ENCODE results near the gene TUBGCP6.
"Not testable (repeated sequence)": the region's sequence is repeated elsewhere in the genome, so short reads cannot be mapped to it uniquely, and the experiment has no call there.

Gene TUBGCP6

GRCh38 chr22:50207383-50208140 is 37.3 kb downstream of the TUBGCP6 start:
- no peak for DNase-seq

GRCh38 chr22:50206599-50206998 is 38.2 kb downstream of the TUBGCP6 start:
- no peak for DNase-seq

GRCh38 chr22:50205781-50206569 is 38.8 kb downstream of the TUBGCP6 start:
- no peak for DNase-seq

DNA sequence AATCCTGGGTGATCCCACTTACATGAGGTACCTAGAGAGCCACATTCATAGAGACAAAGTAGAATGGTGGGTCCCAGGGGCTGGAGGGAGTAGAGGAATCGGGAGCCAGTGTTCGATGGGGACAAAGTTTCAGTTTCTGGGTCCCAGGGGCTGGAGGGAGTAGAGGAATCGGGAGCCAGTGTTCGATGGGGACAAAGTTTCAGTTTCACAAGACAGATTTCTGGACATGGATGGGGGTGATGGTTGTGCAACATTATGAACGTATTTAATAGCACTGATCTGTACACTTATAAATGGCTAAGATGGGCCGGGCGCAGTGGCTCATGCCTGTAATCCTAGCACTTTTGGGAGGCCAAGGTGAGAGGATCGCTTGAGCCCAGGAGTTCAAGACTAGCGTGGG is 39.8 kb downstream of the TUBGCP6 start:
- not testable (repeated sequence) for DNase-seq

DNA sequence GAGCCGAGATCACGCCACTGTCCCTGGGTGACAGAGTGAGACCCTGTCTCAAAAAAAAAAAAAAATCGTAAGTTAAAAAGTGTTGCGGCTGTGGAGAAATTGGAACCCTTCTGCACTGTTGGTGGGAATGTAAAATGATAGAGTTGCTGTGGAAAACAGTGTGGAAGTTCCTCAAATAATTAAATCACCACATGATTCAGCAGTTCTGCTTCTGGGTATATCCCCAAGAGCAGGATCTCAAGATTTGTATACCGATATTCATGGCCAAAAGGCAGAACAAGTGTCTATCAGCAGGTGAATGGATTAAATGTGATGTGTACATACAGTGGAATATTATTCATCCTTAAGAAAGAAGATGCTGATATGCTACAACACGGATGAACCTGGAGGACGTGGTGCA is 40.3 kb downstream of the TUBGCP6 start:
- DNase-seq: no peak

GRCh38 chr22:50203288-50203687 is 41.5 kb downstream of the TUBGCP6 start:
- DNase-seq: no peak

GRCh38 chr22:50202130-50202666 is 42.6 kb downstream of the TUBGCP6 start:
- DNase-seq: no peak

GRCh38 chr22:50201191-50202129 is 43.4 kb downstream of the TUBGCP6 start:
- DNase-seq: no peak

GRCh38 chr22:50200461-50201190 is 44.2 kb downstream of the TUBGCP6 start, which contains the start of gene SELENOO:
Gene SELENOO (plus strand): TSS chr22:50201011. CDS start chr22:50201037, 26 bp downstream.
- peak; percentile 39 for DNase-seq

DNA sequence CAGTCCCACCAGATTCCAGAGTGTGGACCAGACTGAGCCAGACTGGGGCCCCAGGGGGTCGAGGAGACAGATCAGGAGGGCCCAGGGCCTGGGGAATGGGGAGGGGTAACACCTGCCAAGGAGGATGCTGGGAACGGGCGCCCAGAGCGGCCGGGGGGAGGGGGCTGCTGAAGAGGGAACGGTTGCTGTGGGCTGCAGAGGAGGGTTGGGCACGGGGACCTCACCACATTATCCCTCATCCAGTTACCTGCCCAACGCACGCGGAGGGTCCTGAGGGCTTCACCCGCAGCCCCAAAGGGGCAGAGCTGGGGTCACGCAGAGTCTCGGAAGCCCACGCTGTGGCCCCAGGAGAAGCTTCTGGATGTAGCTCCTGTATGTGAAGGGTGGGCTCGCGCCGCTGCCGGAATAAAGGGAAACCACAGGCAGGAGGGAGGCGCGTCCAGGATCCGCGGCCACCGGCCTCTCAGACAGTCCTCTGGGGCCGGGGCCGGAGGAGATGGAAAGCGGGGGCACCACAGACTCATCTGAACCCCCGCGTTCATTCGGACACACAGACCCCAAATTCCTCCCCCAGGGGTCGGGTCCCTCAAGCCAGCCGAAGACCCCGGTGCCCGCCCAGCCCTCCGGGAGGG is 44.9 kb downstream of the TUBGCP6 start:
- no peak for DNase-seq

DNA sequence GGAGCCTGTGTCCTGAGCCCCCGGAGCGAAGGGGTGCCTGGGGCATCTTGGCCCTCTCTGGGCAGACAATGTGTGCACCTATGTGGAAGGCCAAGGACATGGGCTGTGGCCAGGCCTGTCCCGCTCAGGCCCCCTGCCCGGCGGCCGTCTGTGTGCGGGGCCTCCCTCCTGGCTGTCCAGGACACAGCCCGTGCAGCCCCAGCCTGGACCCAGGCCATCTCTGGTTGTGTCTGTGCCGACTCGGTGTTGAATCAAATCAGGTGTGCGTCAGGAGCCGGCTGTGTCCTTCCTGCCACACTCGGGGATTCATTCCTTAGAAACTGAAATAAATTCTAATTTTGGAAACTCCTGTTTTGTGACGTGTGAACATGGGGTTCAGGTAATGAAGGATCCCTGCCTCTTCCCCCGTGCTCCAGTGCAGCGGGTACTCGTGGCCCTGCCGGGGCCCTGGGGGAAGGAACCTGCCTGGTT is 45.5 kb downstream of the TUBGCP6 start:
- no peak for DNase-seq

DNA sequence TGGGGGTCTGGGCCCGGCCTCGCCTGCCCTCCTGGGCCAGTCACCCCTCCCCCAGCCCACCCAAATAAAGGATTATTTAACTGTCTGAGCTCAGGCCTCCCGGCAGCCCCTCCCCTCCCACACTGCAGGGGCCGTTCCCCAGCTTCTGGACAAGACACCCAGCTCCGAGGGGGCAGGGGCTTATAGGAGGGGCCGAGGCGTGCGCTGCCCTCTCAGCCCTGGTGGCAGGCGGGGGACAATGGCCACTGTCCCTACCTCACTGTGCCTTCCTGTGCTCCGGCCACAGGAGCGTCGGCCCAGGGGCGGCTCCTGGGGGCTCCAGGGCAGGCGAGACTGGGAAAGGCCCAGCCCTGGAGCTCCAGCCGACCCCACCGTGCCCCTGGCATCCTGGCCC is 46.2 kb downstream of the TUBGCP6 start:
- no peak for DNase-seq

- no peak for DNase-seq
These were observed 46.8 kb downstream of the TUBGCP6 start for GRCh38 chr22:50197856-50198623.

DNA sequence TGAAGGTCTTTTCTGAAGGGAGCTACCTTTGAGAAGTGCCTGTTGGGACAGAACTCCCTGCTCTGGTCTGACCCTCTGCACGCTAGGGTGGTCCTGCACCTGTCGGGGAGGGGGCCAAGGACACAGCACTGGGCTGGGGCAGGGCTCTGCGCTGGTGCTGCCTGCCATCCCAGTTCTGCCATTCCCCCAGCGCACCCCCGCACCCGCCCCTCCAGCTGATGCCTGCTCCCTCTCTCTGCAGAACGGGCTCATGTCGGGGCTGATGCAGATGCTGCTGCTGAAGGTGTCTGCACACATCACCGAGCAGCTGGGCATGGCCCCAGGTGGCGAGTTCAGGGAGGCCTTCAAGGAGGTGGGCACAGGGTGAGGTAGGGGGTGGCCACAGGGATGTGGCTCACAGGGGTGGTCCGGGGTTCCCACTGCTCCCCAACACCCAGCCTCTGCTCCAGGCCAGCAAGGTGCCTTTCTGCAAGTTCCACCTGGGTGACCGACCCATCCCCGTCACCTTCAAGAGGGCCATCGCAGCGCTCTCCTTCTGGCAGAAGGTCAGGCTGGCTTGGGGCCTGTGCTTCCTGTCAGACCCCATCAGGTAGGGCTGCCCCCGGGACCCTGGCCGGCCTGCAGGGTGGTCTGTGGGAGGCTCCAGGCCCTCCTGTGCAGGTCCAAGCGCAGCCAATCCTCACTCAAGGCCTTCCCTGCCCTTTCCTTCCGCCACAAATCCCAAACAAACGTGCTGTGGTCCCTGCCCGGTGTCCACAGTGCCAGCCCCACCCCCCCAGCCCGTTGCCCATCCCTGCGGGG is 47.6 kb downstream of the TUBGCP6 start:
- DNase-seq: no peak

GRCh38 chr22:50196256-50196655 is 48.6 kb downstream of the TUBGCP6 start:
- DNase-seq: no peak

- DNase-seq: no peak
These were observed 50.6 kb downstream of the TUBGCP6 start for GRCh38 chr22:50194037-50194805.

GRCh38 chr22:50193621-50194020 is 51.2 kb downstream of the TUBGCP6 start:
- no peak for DNase-seq

DNA sequence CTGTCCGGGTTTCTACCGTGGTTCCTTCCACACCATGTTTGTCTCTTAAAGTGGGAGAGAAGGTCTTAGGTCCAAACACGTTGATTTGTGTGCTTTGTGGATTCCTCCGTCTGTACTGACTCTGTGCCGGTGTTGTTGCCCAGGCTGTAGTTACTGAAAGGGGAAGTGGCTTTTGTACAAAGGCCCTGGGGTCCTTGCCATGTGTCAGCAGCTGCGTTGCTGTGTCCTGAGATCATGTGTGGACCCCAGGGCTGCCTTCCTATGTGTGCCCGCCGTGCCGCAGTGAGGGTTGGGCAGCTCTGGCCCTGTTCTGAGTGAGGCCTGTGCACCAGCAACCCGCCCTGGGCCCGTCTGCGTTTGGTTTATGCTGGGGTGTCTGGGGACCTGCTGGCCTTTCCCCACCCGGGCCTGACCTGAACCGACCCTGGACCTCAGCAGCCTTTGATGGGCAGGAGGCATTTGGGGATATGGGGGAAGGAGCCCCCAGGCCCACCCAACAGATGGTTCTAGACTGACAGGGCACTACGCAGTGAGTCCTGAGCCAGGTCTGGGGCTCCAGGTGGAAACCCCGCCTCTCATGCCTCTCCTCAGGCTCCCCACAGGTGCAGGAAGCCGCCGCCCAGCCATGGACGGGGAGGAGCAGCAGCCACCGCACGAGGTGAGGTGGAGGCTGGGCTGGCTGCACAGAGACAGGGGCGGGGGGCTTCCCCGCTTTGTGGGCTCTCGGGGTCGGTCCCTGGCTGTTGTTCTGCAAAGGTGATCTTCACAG is 52.2 kb downstream of the TUBGCP6 start:
- no peak for DNase-seq
